HFF-Myc (cell line): ENCODE measurements around the gene PYGM.
"Not testable (repeated sequence)": the region's sequence is repeated elsewhere in the genome, so short reads cannot be mapped to it uniquely, and the experiment has no call there.

Experiments used
- DNase-seq: peaks from one replicate; pipeline ENCODE4 v3.0.0-alpha.2; 2011; ENCODE audit warnings: low read depth; ENCODE audit errors: extremely low read depth
- H3K4me3 ChIP-seq: replicated peaks from 2 replicates; pipeline ENCODE4 v1.5.1; 2011; ENCODE audit warnings: low read depth, mild to moderate bottlenecking, control low read depth, low read length
- CTCF ChIP-seq: IDR thresholded peaks from 2 replicates; pipeline ENCODE4 v1.5.1; 2012; ENCODE audit warnings: mild to moderate bottlenecking, low read depth, low read length, control low read depth; ENCODE audit errors: missing control alignments

Gene PYGM

GRCh38 chr11:64712430-64713015, 47.3 kb downstream of the PYGM start:
- H3K4me3 ChIP-seq, result no peak overlapping the region
- DNase-seq, result no peak
- no peak for TF ChIP-seq CTCF

- H3K4me3 ChIP-seq, result no peak overlapping the region
- TF ChIP-seq CTCF, result no peak
- DNase-seq, result no peak
These were observed 47.8 kb downstream of the PYGM start for GRCh38 chr11:64711956-64712362.

- no peak for TF ChIP-seq CTCF
- H3K4me3 ChIP-seq, result no peak overlapping the region
- DNase-seq, result no peak
These were observed 48.4 kb downstream of the PYGM start for GRCh38 chr11:64711138-64711955.

- no peak for DNase-seq
- no peak for TF ChIP-seq CTCF
- no peak overlapping the region for H3K4me3 ChIP-seq
These were observed 49.2 kb downstream of the PYGM start for GRCh38 chr11:64710418-64711137.

GRCh38 chr11:64705501-64705900, 54.3 kb downstream of the PYGM start:
- no peak for DNase-seq
- no peak for TF ChIP-seq CTCF
- H3K4me3 ChIP-seq, result no peak overlapping the region

GRCh38 chr11:64703048-64703447, 56.7 kb downstream of the PYGM start:
- no peak for TF ChIP-seq CTCF
- no peak overlapping the region for H3K4me3 ChIP-seq
- DNase-seq, result no peak

- DNase-seq, H3K4me3 ChIP-seq: not testable (repeated sequence)
These were observed 57.8 kb downstream of the PYGM start for GRCh38 chr11:64701956-64702355.
